IMR-90 (cell line): ENCODE data around the gene HLA-DOA. TPM values are rescaled to one million over a fixed set of nuclear protein-coding genes. Genes with fewer than 3 reads are reported as not detected.

Experiments
- ATAC-seq: fragments of 200-7000 bp; cut with Tn5 transposase; 2 replicates; pipeline ENCODE4 v1.9.1; 2020; ENCODE audit warnings: low read depth, mild to moderate bottlenecking, moderate library complexity
- BruUV-seq: library from RNA; stranded (reverse); fragments of 400-500 nt; replicated peaks from 2 replicates; lab custom pipeline; 2021; lab: Mats Ljungman, UMichigan
- CTCF ChIA-PET: fragments of 300-600 bp; formaldehyde crosslinking; extraction: SDS; loops from one replicate; lab custom pipeline; 2021; ENCODE audit warnings: antibody characterized with exemption; lab: Yijun Ruan, JAX
- POLR2A ChIA-PET: fragments of 300-600 bp; sonication (Branson Sonifier 250); formaldehyde crosslinking; loops from one replicate; lab custom pipeline; 2022; ENCODE audit warnings: antibody characterized with exemption; ENCODE audit not compliant: unreplicated experiment; lab: Charles Lee
- DNase-seq: peaks from one replicate; pipeline ENCODE4 v3.0.0; 2013
- H2AFZ ChIP-seq: replicated peaks from 2 replicates; pipeline ENCODE3; 2013; ENCODE audit warnings: low read length, mild to moderate bottlenecking; ENCODE audit not compliant: poor library complexity
- H2AK5ac ChIP-seq: 2 replicates; pipeline ENCODE4 v1.6.1; 2013; ENCODE audit warnings: low read depth, low read length, inconsistent platforms
- H2AK9ac ChIP-seq: replicated peaks from 2 replicates; pipeline ENCODE3; 2013; ENCODE audit warnings: mild to moderate bottlenecking, low read depth, low read length, moderate library complexity; ENCODE audit not compliant: poor library complexity
- H2BK120ac ChIP-seq: 2 replicates; pipeline ENCODE4 v1.6.1; 2013; ENCODE audit warnings: low read depth, low read length, inconsistent platforms
- H2BK15ac ChIP-seq: 3 replicates; pipeline ENCODE4 v1.6.1; 2013; ENCODE audit warnings: low read depth, low read length, inconsistent platforms
- H2BK20ac ChIP-seq: 2 replicates; pipeline ENCODE4 v1.6.1; 2013; ENCODE audit warnings: low read depth, mild to moderate bottlenecking, inconsistent platforms, low read length, moderate library complexity
- H2BK5ac ChIP-seq: 2 replicates; pipeline ENCODE4 v1.6.1; 2013; ENCODE audit warnings: mild to moderate bottlenecking, low read depth, low read length, inconsistent platforms; ENCODE audit not compliant: poor library complexity, severe bottlenecking
- H3K14ac ChIP-seq: replicated peaks from 2 replicates; pipeline ENCODE4 v1.6.1; 2013; ENCODE audit warnings: low read depth, low read length, inconsistent platforms
- H3K18ac ChIP-seq: 2 replicates; pipeline ENCODE4 v1.6.1; 2013; ENCODE audit warnings: low read depth, low read length, control low read depth
- H3K23ac ChIP-seq: 2 replicates; pipeline ENCODE4 v1.6.1; 2013; ENCODE audit warnings: low read depth, low read length, inconsistent platforms
- H3K27ac ChIP-seq: 2 replicates; pipeline ENCODE4 v1.5.1; 2013; ENCODE audit warnings: mild to moderate bottlenecking, control low read depth, low read length; ENCODE audit not compliant: insufficient read depth
- H3K27me3 ChIP-seq: 2 replicates; pipeline ENCODE4 v1.6.1; 2013; ENCODE audit warnings: low read length; ENCODE audit not compliant: control insufficient read depth, insufficient read depth
- H3K36me3 ChIP-seq: 2 replicates; pipeline ENCODE4 v1.6.1; 2013; ENCODE audit warnings: low read length, mixed read lengths; ENCODE audit not compliant: control insufficient read depth, insufficient read depth
- H3K4ac ChIP-seq: 2 replicates; pipeline ENCODE4 v1.6.1; 2013; ENCODE audit warnings: low read depth, low read length, inconsistent platforms
- H3K4me1 ChIP-seq: 2 replicates; pipeline ENCODE4 v1.6.1; 2013; ENCODE audit warnings: low read length, mixed read lengths; ENCODE audit not compliant: control insufficient read depth, insufficient read depth
- H3K4me2 ChIP-seq: 2 replicates; pipeline ENCODE4 v1.6.1; 2013; ENCODE audit warnings: low read depth, mild to moderate bottlenecking, control low read depth, low read length, moderate library complexity
- H3K4me3 ChIP-seq: 2 replicates; pipeline ENCODE4 v1.5.1; 2013; ENCODE audit warnings: low read depth, mild to moderate bottlenecking, control low read depth, low read length, moderate library complexity; ENCODE audit not compliant: insufficient read depth
- H3K56ac ChIP-seq: 2 replicates; pipeline ENCODE4 v1.6.1; 2013; ENCODE audit warnings: low read length, inconsistent platforms; ENCODE audit not compliant: insufficient read depth; ENCODE audit errors: extremely low read depth
- H3K79me1 ChIP-seq, 2 experiments: 2 replicates each; pipeline ENCODE4 v1.6.1; 2013; ENCODE audit warnings: low read length in 2 of 2, inconsistent platforms in 1 of 2, low read depth in 1 of 2
- H3K9ac ChIP-seq: 2 replicates; pipeline ENCODE4 v1.6.1; 2013; ENCODE audit warnings: low read depth, low read length, control low read depth
- H3K9me1 ChIP-seq: 2 replicates; pipeline ENCODE4 v1.6.1; 2013; ENCODE audit warnings: low read length, inconsistent platforms; ENCODE audit not compliant: insufficient read depth
- H3K9me3 ChIP-seq: 2 replicates; pipeline ENCODE4 v1.6.1; 2013; ENCODE audit warnings: low read length; ENCODE audit not compliant: control insufficient read depth, insufficient read depth
- H4K20me1 ChIP-seq: 2 replicates; pipeline ENCODE4 v1.6.1; 2013; ENCODE audit warnings: low read length, inconsistent platforms; ENCODE audit not compliant: insufficient read depth
- H4K5ac ChIP-seq: 2 replicates; pipeline ENCODE4 v1.6.1; 2013; ENCODE audit warnings: mild to moderate bottlenecking, low read depth, low read length, control low read depth
- H4K8ac ChIP-seq, 2 experiments: 2 replicates each; pipeline ENCODE4 v1.6.1; 2013; ENCODE audit warnings: low read depth in 2 of 2, low read length in 2 of 2, control low read depth in 1 of 2, inconsistent platforms in 1 of 2
- H4K91ac ChIP-seq: 2 replicates; pipeline ENCODE4 v1.6.1; 2013; ENCODE audit warnings: low read depth, low read length, inconsistent platforms; ENCODE audit not compliant: insufficient read depth
- BHLHE40 ChIP-seq: fragments of 150-350 bp; IDR thresholded peaks from 2 replicates; pipeline ENCODE4 v1.6.1; 2016; ENCODE audit warnings: mild to moderate bottlenecking, low read depth, low read length
- CEBPB ChIP-seq: IDR thresholded peaks from 2 replicates; pipeline ENCODE4 v1.6.1; 2012; ENCODE audit warnings: low read depth, low read length, improper control_type of control experiment
- CHD1 ChIP-seq: IDR thresholded peaks from 2 replicates; pipeline ENCODE4 v1.6.1; 2012; ENCODE audit warnings: low read depth, low read length, improper control_type of control experiment
- FOS ChIP-seq: fragments of 150-350 bp; IDR thresholded peaks from 2 replicates; pipeline ENCODE4 v1.6.1; 2016; ENCODE audit warnings: low read depth, low read length
- MAFK ChIP-seq: IDR thresholded peaks from 2 replicates; pipeline ENCODE4 v1.6.1; 2012; ENCODE audit warnings: low read depth, low read length, improper control_type of control experiment
- MAZ ChIP-seq: IDR thresholded peaks from 2 replicates; pipeline ENCODE4 v1.6.1; 2012; ENCODE audit warnings: low read depth, mild to moderate bottlenecking, low read length, improper control_type of control experiment, moderate library complexity, borderline replicate concordance
- MXI1 ChIP-seq: IDR thresholded peaks from 2 replicates; pipeline ENCODE4 v1.6.1; 2012; ENCODE audit warnings: low read depth, mild to moderate bottlenecking, low read length, moderate library complexity, borderline replicate concordance
- NFE2L2 ChIP-seq: fragments of 150-350 bp; IDR thresholded peaks from 2 replicates; pipeline ENCODE4 v1.6.1; 2016; ENCODE audit warnings: low read depth, mild to moderate bottlenecking, low read length
- POLR2A ChIP-seq: IDR thresholded peaks from 2 replicates; pipeline ENCODE4 v1.6.1; 2012; ENCODE audit warnings: mild to moderate bottlenecking, low read depth, low read length
- RAD21 ChIP-seq: IDR thresholded peaks from 2 replicates; pipeline ENCODE4 v1.6.1; 2012; ENCODE audit warnings: low read length, improper control_type of control experiment
- RCOR1 ChIP-seq: IDR thresholded peaks from 2 replicates; pipeline ENCODE4 v1.6.1; 2012; ENCODE audit warnings: mild to moderate bottlenecking, low read length, improper control_type of control experiment; ENCODE audit not compliant: insufficient replicate concordance
- RFX5 ChIP-seq: IDR thresholded peaks from 2 replicates; pipeline ENCODE4 v1.8.0; 2012; ENCODE audit warnings: low read depth, mild to moderate bottlenecking, low read length, moderate library complexity
- SMC3 ChIP-seq: fragments of 150-350 bp; IDR thresholded peaks from 2 replicates; pipeline ENCODE4 v1.6.1; 2016; ENCODE audit warnings: low read depth, mild to moderate bottlenecking, antibody characterized with exemption, low read length, moderate library complexity
- WGBS, 2 experiments: methylation state at CpG; one replicate each; pipeline versions ENCODE4 v1.1.5 to v1.1.7; 2013; ENCODE audit warnings: missing lambda C conversion rate in 2 of 2; ENCODE audit not compliant: insufficient read length in 1 of 2; ENCODE audit errors: extremely low coverage in 2 of 2; 5-methylcytosine and 5-hydroxymethylcytosine counted together
- dilution Hi-C: fragments of 300-500 bp; cut with HindIII; formaldehyde crosslinking; loops from one replicate; pipeline ENCODE4 v1.14.3; 2018; ENCODE audit warnings: low sequenced_read_pairs; ENCODE audit not compliant: unreplicated experiment
- in situ Hi-C: fragments of 300-500 bp; cut with MboI; formaldehyde crosslinking; loops from 3 replicates; pipeline ENCODE4 v1.14.3; 2019; ENCODE audit warnings: low sequenced_read_pairs, inconsistent platforms, mixed read lengths
- intact Hi-C: fragments of 100-400 bp; cut with micrococcal nuclease; formaldehyde crosslinking; loops from 2 replicates; pipeline ENCODE4 v1.10.0; 2022
- polyA plus RNA-seq, 3 experiments: library from polyadenylated mRNA; depleted of rRNA; stranded (reverse); fragments of >200 nt; gene quantifications; 2 replicates each; pipeline ENCODE4 v1.2.3, GENCODE V29; 2012; ENCODE audit warnings: low replicate concordance in 1 of 3
- total RNA-seq: library from RNA; depleted of rRNA; stranded (reverse); fragments of >200 nt; gene quantifications from 2 replicates; pipeline ENCODE4 v1.2.3, GENCODE V29; 2012
- TF ChIP-seq, protein P1 (sequence below): fragments of 150-350 bp; IDR thresholded peaks from 2 replicates; pipeline ENCODE4 v1.6.1; 2017; ENCODE audit warnings: mild to moderate bottlenecking, antibody characterized with exemption, low read length, low read depth
- TF ChIP-seq, protein P2 (sequence below): conservative IDR thresholded peaks from 2 replicates; pipeline ENCODE4 v1.5.1; 2012; ENCODE audit warnings: mild to moderate bottlenecking, low read depth, low read length, improper control_type of control experiment
- TF ChIP-seq, protein P3 (sequence below): fragments of 150-350 bp; IDR thresholded peaks from 2 replicates; pipeline ENCODE4 v1.6.1; 2016; ENCODE audit warnings: low read depth, mild to moderate bottlenecking, low read length, moderate library complexity, borderline replicate concordance

Gene HLA-DOA
- total and polyA plus RNA-seq, 2 of the 4 experiments (the other 2 are of a cell fraction), result not detected

DNA sequence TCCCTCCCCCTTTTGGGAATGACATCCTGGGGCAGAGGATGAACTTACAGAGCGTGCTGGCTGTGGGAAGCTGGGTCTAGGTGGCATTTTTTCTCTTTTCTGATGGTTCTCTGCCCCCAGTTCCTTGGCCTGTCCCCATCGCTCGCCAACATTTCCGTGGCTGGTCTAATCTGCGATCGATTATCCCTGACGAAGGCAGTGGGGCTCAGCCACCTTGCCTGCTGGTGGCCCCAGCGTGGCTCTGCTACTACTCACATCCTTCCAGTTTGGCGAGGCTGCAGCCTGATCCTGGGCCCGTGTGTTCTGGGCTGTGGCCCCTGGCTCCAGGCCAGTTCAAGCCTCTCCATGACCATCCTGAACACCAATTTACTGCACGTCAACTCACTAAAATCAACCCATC is 6.4 kb upstream of the HLA-DOA start:
- H3K9me1 ChIP-seq, result no peaks in the 10 kb centered on the region
- ChIA-PET POLR2A (no interaction called here), CTCF (interaction anchor here (1.5 kb wide), 1 partner anchor 233 kb away, joined by 6 read pairs; no protein-coding TSS in a partner anchor)
- H3K9me3 ChIP-seq, result no peaks in the 10 kb centered on the region
- H3K4me1 ChIP-seq, result no peaks in the 10 kb centered on the region; the same call in 1 of the 2 replicates
- H2AFZ ChIP-seq, result no peak overlapping the region
- H3K27ac ChIP-seq, result no peak overlapping the region
- dilution Hi-C loops (no loop called here), in situ Hi-C loops (loop anchor here (5.0 to 10.0 kb wide), 2 partner anchors 149 to 232 kb away; no protein-coding TSS in a partner anchor), intact Hi-C loops (loop anchor here (2.0 kb wide), 1 partner anchor 67 kb away; no protein-coding TSS in a partner anchor)
- ATAC-seq, result no peak
- peaks cover 48% of the 10 kb centered on the region for H3K27me3 ChIP-seq
- no peak overlapping the region for H3K9ac ChIP-seq
- H2AK5ac ChIP-seq, result no peak overlapping the region
- H3K4ac ChIP-seq, result no peak overlapping the region
- H3K36me3 ChIP-seq, result no peaks in the 10 kb centered on the region
- no peak overlapping the region for H4K5ac ChIP-seq
- no peak overlapping the region for H2BK120ac ChIP-seq
- no peak overlapping the region for H2AK9ac ChIP-seq
- no TSS peak for BruUV-seq
- H4K20me1 ChIP-seq, result no peaks in the 10 kb centered on the region
- H3K23ac ChIP-seq, result no peak overlapping the region
- no peak overlapping the region for H4K91ac ChIP-seq
- no peak overlapping the region for H3K4me2 ChIP-seq
- WGBS, 2 experiments, result 63 to 100% methylated on average over 1 to 9 of the region's 11 CpGs
- H2BK20ac ChIP-seq, result no peak overlapping the region
- no peak for TF ChIP-seq MAFK
- no peak for TF ChIP-seq BHLHE40
- TF ChIP-seq, protein P1, sequence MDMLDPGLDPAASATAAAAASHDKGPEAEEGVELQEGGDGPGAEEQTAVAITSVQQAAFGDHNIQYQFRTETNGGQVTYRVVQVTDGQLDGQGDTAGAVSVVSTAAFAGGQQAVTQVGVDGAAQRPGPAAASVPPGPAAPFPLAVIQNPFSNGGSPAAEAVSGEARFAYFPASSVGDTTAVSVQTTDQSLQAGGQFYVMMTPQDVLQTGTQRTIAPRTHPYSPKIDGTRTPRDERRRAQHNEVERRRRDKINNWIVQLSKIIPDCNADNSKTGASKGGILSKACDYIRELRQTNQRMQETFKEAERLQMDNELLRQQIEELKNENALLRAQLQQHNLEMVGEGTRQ, result no peak
- no peak for TF ChIP-seq MXI1
- TF ChIP-seq MAZ, result no peak
- TF ChIP-seq CEBPB, result no peak
- TF ChIP-seq, protein P2, sequence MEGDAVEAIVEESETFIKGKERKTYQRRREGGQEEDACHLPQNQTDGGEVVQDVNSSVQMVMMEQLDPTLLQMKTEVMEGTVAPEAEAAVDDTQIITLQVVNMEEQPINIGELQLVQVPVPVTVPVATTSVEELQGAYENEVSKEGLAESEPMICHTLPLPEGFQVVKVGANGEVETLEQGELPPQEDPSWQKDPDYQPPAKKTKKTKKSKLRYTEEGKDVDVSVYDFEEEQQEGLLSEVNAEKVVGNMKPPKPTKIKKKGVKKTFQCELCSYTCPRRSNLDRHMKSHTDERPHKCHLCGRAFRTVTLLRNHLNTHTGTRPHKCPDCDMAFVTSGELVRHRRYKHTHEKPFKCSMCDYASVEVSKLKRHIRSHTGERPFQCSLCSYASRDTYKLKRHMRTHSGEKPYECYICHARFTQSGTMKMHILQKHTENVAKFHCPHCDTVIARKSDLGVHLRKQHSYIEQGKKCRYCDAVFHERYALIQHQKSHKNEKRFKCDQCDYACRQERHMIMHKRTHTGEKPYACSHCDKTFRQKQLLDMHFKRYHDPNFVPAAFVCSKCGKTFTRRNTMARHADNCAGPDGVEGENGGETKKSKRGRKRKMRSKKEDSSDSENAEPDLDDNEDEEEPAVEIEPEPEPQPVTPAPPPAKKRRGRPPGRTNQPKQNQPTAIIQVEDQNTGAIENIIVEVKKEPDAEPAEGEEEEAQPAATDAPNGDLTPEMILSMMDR, result no peak
- TF ChIP-seq, protein P3, sequence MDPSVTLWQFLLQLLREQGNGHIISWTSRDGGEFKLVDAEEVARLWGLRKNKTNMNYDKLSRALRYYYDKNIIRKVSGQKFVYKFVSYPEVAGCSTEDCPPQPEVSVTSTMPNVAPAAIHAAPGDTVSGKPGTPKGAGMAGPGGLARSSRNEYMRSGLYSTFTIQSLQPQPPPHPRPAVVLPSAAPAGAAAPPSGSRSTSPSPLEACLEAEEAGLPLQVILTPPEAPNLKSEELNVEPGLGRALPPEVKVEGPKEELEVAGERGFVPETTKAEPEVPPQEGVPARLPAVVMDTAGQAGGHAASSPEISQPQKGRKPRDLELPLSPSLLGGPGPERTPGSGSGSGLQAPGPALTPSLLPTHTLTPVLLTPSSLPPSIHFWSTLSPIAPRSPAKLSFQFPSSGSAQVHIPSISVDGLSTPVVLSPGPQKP, result no peak
- no peak for TF ChIP-seq POLR2A
- no peak for TF ChIP-seq FOS
- no peak for TF ChIP-seq RCOR1
- TF ChIP-seq RAD21, result no peak
- TF ChIP-seq RFX5, result no peak
- no peak for TF ChIP-seq NFE2L2
- TF ChIP-seq CHD1, result no peak
- TF ChIP-seq SMC3, result no peak
- no peak for DNase-seq
- H3K79me1 ChIP-seq, result no peaks in the 10 kb centered on the region
- no peak overlapping the region for H3K56ac ChIP-seq
- no peak overlapping the region for H3K14ac ChIP-seq
- H4K8ac ChIP-seq, result no peak overlapping the region
- no peak overlapping the region for H2BK5ac ChIP-seq
- no peak overlapping the region for H3K4me3 ChIP-seq
- no peak overlapping the region for H2BK15ac ChIP-seq
- H3K18ac ChIP-seq, result no peak overlapping the region
